Suppressor macrophage treated with lipopolysaccharide for 4 hours (primary cell): Measurements from ENCODE around the gene MAP4K2.
"Not testable (repeated sequence)": the region's sequence is repeated elsewhere in the genome, so short reads cannot be mapped to it uniquely, and the experiment has no call there.

ENCODE experiments used
- DNase-seq: peaks from one replicate; pipeline ENCODE4 v3.0.0-alpha.2; 2020

Gene MAP4K2

DNA sequence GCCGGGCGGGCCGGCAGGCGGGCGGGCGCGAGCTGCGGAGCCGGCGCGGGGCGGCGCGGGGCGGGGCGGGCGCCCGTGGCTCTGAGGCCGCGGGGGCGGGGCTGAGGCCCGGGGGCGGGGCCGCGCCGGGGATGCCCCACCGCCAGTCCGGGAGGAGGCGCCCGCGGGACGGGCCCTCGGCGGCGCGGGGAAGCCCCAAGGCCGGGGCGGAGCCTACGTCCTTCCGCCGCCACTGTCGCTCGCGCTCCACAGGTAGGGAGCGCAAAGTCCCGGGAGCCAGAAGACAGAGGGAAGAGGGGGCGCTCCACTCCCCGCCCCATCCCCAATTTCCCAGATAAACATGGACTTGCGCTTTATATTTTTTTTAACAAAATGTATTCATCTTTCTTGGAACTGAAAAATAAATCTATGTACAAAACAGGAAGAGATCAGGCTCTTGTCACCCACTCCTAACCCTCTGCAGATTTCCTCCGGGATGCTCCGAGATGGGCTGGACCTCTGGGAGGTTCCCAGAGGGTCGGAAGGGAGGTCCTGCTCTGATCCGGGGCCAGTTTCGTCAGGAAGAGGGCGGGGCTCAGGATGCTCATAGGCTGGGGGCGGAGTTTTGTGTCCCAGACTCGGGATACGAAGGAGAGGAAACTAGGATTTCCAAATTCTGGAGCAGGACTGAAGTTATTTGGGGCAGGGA is at the start of gene MAP4K2:
MAP4K2 (minus strand) TSS at position 57 of the 688 bp plus-strand sequence. CDS start 65 bp downstream, outside the sequence.
- DNase-seq, result peak; percentile 93

- DNase-seq, result no peak
Observed at GRCh38 chr11:64851831-64852351, 48.9 kb upstream of the MAP4K2 start.

GRCh38 chr11:64850979-64851567 is 48.1 kb upstream of the MAP4K2 start:
- DNase-seq, result peak; percentile 46

DNA sequence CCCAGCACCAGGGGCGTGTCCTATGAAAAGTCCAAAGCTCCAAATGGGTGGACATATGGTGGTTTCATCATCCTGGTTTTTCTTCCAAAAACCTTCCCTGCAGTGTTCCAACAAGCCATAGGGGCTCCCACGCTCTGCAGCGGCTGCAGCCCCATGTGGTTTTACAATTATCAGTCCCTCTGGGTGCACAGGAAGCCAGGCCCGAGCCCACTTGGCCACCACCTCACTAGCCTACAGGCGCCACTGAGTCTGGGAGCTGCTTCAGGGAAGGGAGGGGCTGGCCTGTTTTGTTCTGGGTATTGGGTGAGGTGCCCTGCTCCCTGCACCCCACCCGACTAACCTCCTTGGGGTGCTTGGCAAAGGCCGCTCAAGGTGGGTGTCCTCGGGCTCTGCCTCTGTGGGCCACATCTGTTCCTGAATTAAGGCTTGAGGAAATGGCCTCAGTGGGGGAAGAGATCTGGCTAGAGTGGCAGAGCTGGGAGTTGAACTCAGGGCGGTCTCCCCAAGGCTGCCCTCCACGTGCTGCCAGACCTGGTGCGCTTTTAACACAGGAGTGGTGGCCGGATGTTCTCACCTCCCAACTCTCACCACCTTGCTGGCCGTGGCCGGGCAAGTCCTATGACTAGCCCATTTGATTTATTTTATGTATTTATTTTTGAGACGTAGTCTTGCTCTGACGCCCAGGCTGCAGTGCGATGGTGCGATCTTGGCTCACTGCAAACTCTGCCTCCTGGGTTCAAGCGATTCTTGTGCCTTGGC is 46.8 kb upstream of the MAP4K2 start:
- peak; percentile 47 for DNase-seq

GRCh38 chr11:64848826-64849597 is 46.0 kb upstream of the MAP4K2 start:
- DNase-seq, result peak; percentile 34

DNA sequence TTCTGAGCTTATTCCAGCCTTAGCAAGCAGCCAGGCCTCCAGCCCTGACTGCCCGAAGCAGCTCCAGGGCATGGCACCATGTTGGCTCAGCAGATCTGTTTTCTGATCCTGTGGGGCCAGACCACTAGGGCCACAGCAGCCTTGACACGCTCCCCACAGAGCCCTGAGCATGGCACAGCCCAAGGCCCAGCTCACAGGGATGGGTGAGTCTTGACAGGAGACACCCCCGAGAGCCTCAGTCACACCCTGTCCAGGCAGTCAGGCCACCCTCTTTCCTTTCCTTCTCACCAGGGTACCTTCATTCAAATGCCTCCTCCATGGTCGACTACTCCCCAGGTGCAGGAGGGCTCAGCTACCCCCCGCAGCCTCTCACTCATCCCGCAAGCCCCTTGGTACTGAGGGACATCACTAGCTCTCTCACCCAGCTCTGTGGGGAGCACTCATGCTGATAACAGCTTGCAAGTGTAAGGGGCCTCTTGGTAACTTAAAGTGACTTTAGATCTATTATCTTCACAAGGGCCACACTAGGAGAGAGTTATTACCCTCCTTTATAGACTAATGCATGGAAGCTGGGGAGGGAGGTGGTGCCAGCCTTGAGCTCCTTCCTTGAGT is 45.3 kb upstream of the MAP4K2 start:
- peak; percentile 49 for DNase-seq

GRCh38 chr11:64846998-64847666 is 44.1 kb upstream of the MAP4K2 start:
- DNase-seq, result peak; percentile 98

DNA sequence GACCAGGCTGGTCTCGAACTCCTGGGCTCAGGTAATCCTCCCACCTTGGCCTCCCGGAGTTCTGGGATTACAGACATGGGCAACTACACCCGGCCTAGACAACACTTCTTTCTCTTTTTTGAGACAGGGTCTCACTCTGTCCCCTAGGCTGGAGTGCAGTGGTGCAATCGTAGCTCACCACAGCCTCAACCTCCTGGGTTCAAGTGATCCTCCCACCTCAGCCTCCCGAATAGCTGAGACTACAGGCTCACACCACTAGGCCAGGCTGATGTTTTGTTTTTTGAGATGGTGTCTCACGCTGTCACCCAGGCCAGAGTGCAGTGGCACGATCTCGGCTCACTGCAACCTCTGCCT is 42.7 kb upstream of the MAP4K2 start:
- DNase-seq, result not testable (repeated sequence)

- DNase-seq, result no peak
Observed at GRCh38 chr11:64845129-64845775, 42.2 kb upstream of the MAP4K2 start.

DNA sequence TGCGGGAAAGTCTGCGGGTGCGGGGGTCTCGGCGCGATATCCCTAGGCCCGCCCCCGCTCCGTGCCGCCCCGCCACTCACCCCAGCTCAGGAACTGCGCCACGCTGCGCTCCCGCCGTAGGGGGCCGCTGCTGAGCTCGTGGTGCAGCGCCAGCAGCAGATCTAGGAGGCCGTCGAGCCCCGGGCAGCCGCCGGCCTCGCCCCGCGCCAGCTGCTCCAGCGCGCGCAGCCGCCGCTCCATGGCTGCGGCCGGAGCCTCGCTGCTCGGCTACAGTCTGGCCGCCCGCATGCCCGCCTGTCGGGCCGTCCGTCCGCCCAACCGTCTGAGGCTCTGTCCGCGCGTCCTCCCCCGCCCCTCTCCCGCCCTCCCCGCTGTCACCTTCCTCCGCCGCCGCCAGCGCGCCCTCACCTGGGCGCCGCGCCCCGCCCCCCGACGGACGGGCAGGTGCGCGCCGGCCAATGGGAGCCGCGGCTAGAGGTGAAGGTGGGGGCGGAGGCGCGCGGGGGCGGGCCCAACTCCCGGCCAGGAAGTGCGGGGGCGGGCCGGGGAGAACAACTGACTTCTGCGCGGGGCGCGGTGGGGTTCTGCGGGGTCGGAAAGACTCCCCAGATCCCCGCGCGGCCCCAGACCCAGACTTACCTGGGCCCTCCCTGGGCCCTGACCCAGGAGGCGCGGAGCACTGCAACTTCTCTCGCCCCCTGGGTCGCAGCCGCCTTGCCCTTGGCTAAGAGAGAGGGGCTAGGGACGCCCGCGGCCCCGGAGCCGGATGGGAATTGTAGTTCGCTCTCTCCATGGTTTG is 41.5 kb upstream of the MAP4K2 start, which contains the start of gene CDC42BPG:
CDC42BPG (minus strand) TSS at position 324 of the 799 bp plus-strand sequence; CDS start at position 240, 84 bp downstream.
- DNase-seq, result peak; percentile 82

- DNase-seq, result no peak
Observed at GRCh38 chr11:64843686-64844329, 40.8 kb upstream of the MAP4K2 start.

DNA sequence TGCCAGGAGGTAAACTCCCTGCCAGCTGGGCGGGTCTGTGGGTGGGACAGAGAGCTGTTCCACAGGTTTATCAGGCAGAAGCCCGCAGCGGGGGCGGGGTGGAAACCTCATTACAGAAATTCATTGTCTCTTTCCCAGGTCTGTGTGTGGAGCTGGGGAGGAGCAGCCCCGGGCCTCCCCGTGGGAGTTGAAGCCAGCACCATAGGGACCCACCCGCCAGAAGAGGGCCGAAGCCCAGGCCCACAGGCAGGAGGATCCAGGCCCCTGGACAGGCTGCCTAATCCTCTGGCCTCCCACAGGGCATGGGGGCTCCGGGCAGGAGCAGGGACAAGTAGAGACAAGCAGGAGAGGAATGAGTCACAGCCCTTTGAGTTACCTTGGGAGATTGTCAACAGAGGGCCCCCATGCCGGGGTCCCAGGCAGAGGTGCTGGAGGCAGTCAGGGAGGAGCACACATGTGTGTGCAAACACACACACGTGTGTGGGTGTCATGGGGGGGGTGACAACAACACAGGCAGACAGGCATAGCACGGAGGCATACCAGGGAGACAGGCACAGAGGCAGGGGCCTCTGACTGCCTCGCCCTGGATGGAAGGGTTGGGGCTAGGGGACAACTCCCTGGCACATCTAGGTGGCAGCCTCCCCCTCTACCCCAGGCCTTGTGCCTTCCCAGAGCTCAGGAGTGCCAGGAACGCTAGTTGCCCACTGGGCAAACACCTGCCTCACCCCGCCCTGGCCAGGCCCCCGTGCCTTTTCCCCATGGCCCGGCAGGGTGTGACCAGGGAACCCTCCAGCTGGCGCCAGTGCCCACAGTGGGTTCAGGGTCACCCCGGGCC is 40.1 kb upstream of the MAP4K2 start:
- no peak for DNase-seq

- no peak for DNase-seq
Observed at GRCh38 chr11:64842366-64842759, 39.3 kb upstream of the MAP4K2 start.

GRCh38 chr11:64841592-64842365 is 38.8 kb upstream of the MAP4K2 start:
- no peak for DNase-seq

DNA sequence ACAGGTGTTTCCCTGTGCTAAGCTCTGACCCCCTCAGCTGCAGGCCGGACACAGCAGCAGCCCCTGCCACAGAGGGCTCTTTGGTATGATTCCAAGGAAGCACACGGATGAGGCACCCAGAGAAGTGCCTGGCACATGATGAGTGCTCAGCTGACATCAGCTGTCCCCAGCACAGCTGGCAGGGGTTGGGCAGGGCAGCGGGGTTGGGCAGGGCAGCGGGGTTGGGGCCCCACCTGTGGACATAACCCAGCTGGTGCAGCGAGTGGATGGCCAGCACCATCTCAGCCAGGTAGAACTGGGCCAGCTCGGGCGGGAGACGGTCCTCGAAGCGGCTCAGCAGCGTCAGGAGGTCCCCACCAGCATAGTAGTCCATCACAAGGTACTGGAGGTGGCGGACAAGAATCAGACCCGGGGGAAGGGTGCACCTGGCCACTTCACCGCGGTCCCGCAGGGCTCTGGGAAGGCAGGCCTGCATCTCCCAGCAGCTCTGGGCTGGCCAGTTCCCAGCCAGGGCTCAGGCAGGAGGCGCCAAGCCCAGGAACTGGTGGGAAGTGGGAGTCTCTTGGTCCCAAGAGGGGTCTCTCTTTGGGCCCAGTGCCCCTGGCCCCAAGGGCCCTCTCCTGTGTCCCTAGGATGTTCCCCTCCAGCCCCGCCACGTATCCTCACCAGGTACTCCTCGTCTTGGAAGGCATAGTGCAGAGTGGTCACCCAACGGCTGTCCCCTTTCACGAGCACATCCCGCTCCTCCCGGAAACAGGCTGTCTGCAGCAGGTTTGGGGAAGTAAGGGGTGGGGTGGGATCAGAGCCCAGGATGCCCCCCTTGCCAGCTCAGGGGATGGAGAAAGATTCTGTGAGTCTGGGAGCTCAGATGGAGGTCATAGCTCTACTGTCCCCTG is 37.1 kb upstream of the MAP4K2 start:
- no peak for DNase-seq

GRCh38 chr11:64839335-64839734 is 36.3 kb upstream of the MAP4K2 start:
- DNase-seq, result no peak
